Mesothelial cell of epicardium (in vitro differentiated cells): ENCODE results near the gene KLF1. TPM values are rescaled to one million over a fixed set of nuclear protein-coding genes. Genes with fewer than 3 reads are reported as not detected.

Experiments used
- DNase-seq, 2 experiments: peaks; one replicate each; pipeline ENCODE4 v3.0.0; 2021; ENCODE audit warnings: low spot score in 2 of 2; ENCODE audit not compliant: unreplicated experiment in 2 of 2
- H3K27ac Mint-ChIP-seq: 2 replicates; pipeline ENCODE4 v1.8.0; 2021; ENCODE audit warnings: mixed read lengths
- H3K27me3 Mint-ChIP-seq: 2 replicates; pipeline ENCODE4 v1.8.0; 2021; ENCODE audit warnings: low read depth, mixed read lengths
- H3K36me3 Mint-ChIP-seq: 2 replicates; pipeline ENCODE4 v1.8.0; 2021; ENCODE audit warnings: mixed read lengths
- H3K4me1 Mint-ChIP-seq: 2 replicates; pipeline ENCODE4 v1.8.0; 2021; ENCODE audit warnings: mixed read lengths
- H3K4me3 Mint-ChIP-seq: 2 replicates; pipeline ENCODE4 v1.8.0; 2021; ENCODE audit warnings: mild to moderate bottlenecking, moderate library complexity, mixed read lengths
- H3K9me3 Mint-ChIP-seq: 2 replicates; pipeline ENCODE4 v1.8.0; 2021; ENCODE audit warnings: mixed read lengths
- CTCF ChIP-seq: fragments of 200-600 bp; sonication (generic); IDR thresholded peaks from one replicate; pipeline ENCODE4 v1.5.0; 2021; ENCODE audit warnings: antibody characterized with exemption; ENCODE audit not compliant: unreplicated experiment
- total RNA-seq: library from RNA; stranded (reverse); gene quantifications from 3 replicates; pipeline ENCODE4 v1.2.1, GENCODE V29; 2021

The KLF1 gene
- total RNA-seq, 1 donor from 2014 or later: 0.13 TPM

GRCh38 chr19:12886651-12886968 is 391 bp downstream of the KLF1 start:
- Mint-ChIP-seq H3K27ac (no peak overlapping the region), H3K27me3 (peaks cover 48% of the 10 kb centered on the region), H3K9me3 (peaks cover 4% of the 10 kb centered on the region), H3K36me3 (peaks cover 2% of the 10 kb centered on the region), H3K4me3 (peak overlapping the region; percentile 50), H3K4me1 (peaks cover 19% of the 10 kb centered on the region)
- DNase-seq: no peak
- TF ChIP-seq CTCF: no peak

GRCh38 chr19:12885749-12886650 is 1.0 kb downstream of the KLF1 start:
- Mint-ChIP-seq H3K36me3 (peaks cover 2% of the 10 kb centered on the region), H3K27me3 (peaks cover 48% of the 10 kb centered on the region), H3K4me1 (peaks cover 13% of the 10 kb centered on the region), H3K9me3 (peaks cover 4% of the 10 kb centered on the region), H3K4me3 (peak overlapping the region; percentile 50), H3K27ac (no peak overlapping the region)
- no peak for TF ChIP-seq CTCF
- no peak for DNase-seq

GRCh38 chr19:12884926-12885748 is 1.9 kb downstream of the KLF1 start:
- Mint-ChIP-seq H3K36me3 (peaks cover 2% of the 10 kb centered on the region), H3K27me3 (peaks cover 48% of the 10 kb centered on the region), H3K27ac (no peak overlapping the region), H3K4me1 (peaks cover 13% of the 10 kb centered on the region), H3K4me3 (peak overlapping the region; percentile 63), H3K9me3 (peaks cover 4% of the 10 kb centered on the region)
- peak; percentile 35 for TF ChIP-seq CTCF
- peak; percentile 55 to 67 for DNase-seq

- Mint-ChIP-seq H3K27ac (no peak overlapping the region), H3K27me3 (peaks cover 48% of the 10 kb centered on the region), H3K36me3 (peaks cover 2% of the 10 kb centered on the region), H3K9me3 (peaks cover 4% of the 10 kb centered on the region), H3K4me3 (peak overlapping the region; percentile 63), H3K4me1 (peaks cover 13% of the 10 kb centered on the region)
- TF ChIP-seq CTCF: no peak
- DNase-seq: no peak
Measured at GRCh38 chr19:12884627-12884925, 2.4 kb downstream of the KLF1 start.

- no peak for DNase-seq
- peaks cover 4% of the 10 kb centered on the region for H3K9me3 Mint-ChIP-seq
- H3K27ac Mint-ChIP-seq: no peak overlapping the region
- peaks cover 2% of the 10 kb centered on the region for H3K36me3 Mint-ChIP-seq
- no peak for TF ChIP-seq CTCF
- no peak overlapping the region for H3K4me3 Mint-ChIP-seq
- peaks cover 48% of the 10 kb centered on the region for H3K27me3 Mint-ChIP-seq
- H3K4me1 Mint-ChIP-seq: peaks cover 13% of the 10 kb centered on the region
Measured at GRCh38 chr19:12884202-12884601, 2.8 kb downstream of the KLF1 start.
